Sigmoid colon (tissue), 7 donors: ENCODE results near the gene LINGO1. TPM values are rescaled to one million over a fixed set of nuclear protein-coding genes. Genes with fewer than 3 reads are reported as not detected.

Experiments used
- DNase-seq: peaks from one replicate; pipeline ENCODE4 v3.0.0-alpha.2; 2019
- H3K27ac ChIP-seq, 4 donors: fragments of 200-600 bp; sonication (generic); one replicate each; pipeline ENCODE4 v1.5.1; 2016 to 2019; ENCODE audit warnings: mild to moderate bottlenecking in 1 of 4
- H3K27me3 ChIP-seq, 3 donors: fragments of 200-600 bp; sonication (generic); one replicate each; pipeline ENCODE4 v1.5.1; 2019; ENCODE audit warnings: mild to moderate bottlenecking in 1 of 3
- H3K36me3 ChIP-seq, 4 donors: fragments of 200-600 bp; sonication (generic); one replicate each; pipeline ENCODE4 v1.5.1; 2016 to 2019
- H3K4me1 ChIP-seq, 4 donors: fragments of 200-600 bp; sonication (generic); one replicate each; pipeline ENCODE4 v1.5.1; 2017 to 2019
- H3K4me3 ChIP-seq, 4 donors: fragments of 200-600 bp; sonication (generic); one replicate each; pipeline ENCODE4 v1.5.1; 2017 to 2019; ENCODE audit warnings: mild to moderate bottlenecking in 2 of 4, moderate library complexity in 1 of 4
- H3K9me3 ChIP-seq, 4 donors: fragments of 200-600 bp in 3 of 4; sonication (generic) in 3 of 4; one replicate each; pipeline versions ENCODE4 v1.5.1 to v1.6.1; 2013 to 2019
- EP300 ChIP-seq, 4 donors: sonication (generic); formaldehyde crosslinking; IDR thresholded peaks; one replicate each; pipeline ENCODE4 v1.6.1; 2017; ENCODE audit warnings: antibody characterized with exemption in 4 of 4
- POLR2A ChIP-seq, 2 donors: fragments of 450-650 bp; IDR thresholded peaks; one replicate each; pipeline ENCODE4 v1.6.1; 2016; ENCODE audit warnings: antibody characterized with exemption in 2 of 2, mild to moderate bottlenecking in 2 of 2, moderate library complexity in 2 of 2
- POLR2AphosphoS5 ChIP-seq, 4 donors: sonication (generic); formaldehyde crosslinking; IDR thresholded peaks; one replicate each; pipeline ENCODE4 v1.6.1; 2017; ENCODE audit warnings: antibody characterized with exemption in 4 of 4
- WGBS, 2 donors: extraction: QIAGEN DNeasy Blood & Tissue Kit; methylation state at CpG; one replicate each; pipeline ENCODE4 v1.1.7; 2013; 5-methylcytosine and 5-hydroxymethylcytosine counted together
- intact Hi-C: fragments of 100-400 bp; cut with DNase I; formaldehyde crosslinking; loops from one replicate; pipeline ENCODE4 v1.15.1; 2023
- polyA plus RNA-seq, 3 donors: library from polyadenylated mRNA; stranded (reverse); fragments of 200-250 nt; gene quantifications; one replicate each; pipeline ENCODE4 v1.2.3, GENCODE V29; 2013
- total RNA-seq, 4 donors: library from RNA; depleted of rRNA; stranded (reverse); fragments of >200 nt; gene quantifications; one replicate each; pipeline ENCODE4 v1.1.0, GENCODE V29; 2016
- TF ChIP-seq, protein P1 (sequence below), 4 experiments: fragments of 450-650 bp in 3 of 4; fragments of 200-600 bp in 1 of 4; IDR thresholded peaks; one replicate each; pipeline ENCODE4 v1.5.1; 2016 to 2019; ENCODE audit warnings: antibody characterized with exemption in 4 of 4, mild to moderate bottlenecking in 3 of 4, moderate library complexity in 2 of 4
- donor health status: healthy with polysubstance abuse.
- donor health status: Bipolar disorder and iron deficiency.
- donor health status: healthy.

Gene LINGO1
- total and polyA plus RNA-seq, 7 donors, result under 0.01 to 3.9 (median 0.68) TPM

DNA sequence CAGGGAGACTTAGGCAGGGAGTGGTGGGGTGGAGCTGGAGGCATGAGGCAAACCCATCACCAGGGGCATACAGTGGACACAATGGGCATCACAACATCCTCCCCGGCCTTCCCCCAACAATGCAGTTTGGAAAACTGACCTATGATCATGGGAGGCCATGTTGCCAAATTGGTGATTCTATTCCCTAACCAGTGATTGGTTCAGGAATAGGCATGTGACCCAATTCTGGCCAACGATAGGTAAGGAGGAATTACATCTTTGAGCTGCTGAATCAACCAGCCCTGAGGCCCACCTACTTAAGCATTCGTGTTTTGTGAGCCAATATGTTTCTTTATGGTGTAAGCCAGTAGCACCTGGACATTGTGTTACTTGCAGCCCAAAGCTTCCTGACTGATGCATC lies 40.0 kb downstream of the LINGO1 start:
- Histone ChIP-seq H3K4me3 (no peak overlapping the region), H3K9me3 (no peaks in the 10 kb centered on the region), H3K4me1 (no peaks in the 10 kb centered on the region), H3K36me3 (no peaks in the 10 kb centered on the region), H3K27me3 (no peaks in the 10 kb centered on the region), H3K27ac (no peak overlapping the region)
- WGBS, 2 donors, result 62 to 63% methylated on average over 3 of the region's 3 CpGs
- DNase-seq, result no peak
- no peak for TF ChIP-seq POLR2A (IDR thresholded peaks at IDR 0.05)
- TF ChIP-seq, protein P1, sequence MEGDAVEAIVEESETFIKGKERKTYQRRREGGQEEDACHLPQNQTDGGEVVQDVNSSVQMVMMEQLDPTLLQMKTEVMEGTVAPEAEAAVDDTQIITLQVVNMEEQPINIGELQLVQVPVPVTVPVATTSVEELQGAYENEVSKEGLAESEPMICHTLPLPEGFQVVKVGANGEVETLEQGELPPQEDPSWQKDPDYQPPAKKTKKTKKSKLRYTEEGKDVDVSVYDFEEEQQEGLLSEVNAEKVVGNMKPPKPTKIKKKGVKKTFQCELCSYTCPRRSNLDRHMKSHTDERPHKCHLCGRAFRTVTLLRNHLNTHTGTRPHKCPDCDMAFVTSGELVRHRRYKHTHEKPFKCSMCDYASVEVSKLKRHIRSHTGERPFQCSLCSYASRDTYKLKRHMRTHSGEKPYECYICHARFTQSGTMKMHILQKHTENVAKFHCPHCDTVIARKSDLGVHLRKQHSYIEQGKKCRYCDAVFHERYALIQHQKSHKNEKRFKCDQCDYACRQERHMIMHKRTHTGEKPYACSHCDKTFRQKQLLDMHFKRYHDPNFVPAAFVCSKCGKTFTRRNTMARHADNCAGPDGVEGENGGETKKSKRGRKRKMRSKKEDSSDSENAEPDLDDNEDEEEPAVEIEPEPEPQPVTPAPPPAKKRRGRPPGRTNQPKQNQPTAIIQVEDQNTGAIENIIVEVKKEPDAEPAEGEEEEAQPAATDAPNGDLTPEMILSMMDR (IDR thresholded peaks at IDR 0.05), result no peak
- TF ChIP-seq POLR2AphosphoS5 (IDR thresholded peaks at IDR 0.05), result no peak
- TF ChIP-seq EP300 (IDR thresholded peaks at IDR 0.05), result no peak
- intact Hi-C loops, result no loop called here

- Histone ChIP-seq H3K36me3 (no peaks in the 10 kb centered on the region), H3K27ac (no peak overlapping the region), H3K9me3 (no peaks in the 10 kb centered on the region), H3K4me3 (no peak overlapping the region), H3K4me1 (no peaks in the 10 kb centered on the region), H3K27me3 (no peaks in the 10 kb centered on the region)
- intact Hi-C loops, result no loop called here
- WGBS, 2 donors, result 82 to 89% methylated on average over 13 of the region's 13 CpGs
- TF ChIP-seq POLR2AphosphoS5 (IDR thresholded peaks at IDR 0.05) (no peak), EP300 (IDR thresholded peaks at IDR 0.05) (no peak), POLR2A (IDR thresholded peaks at IDR 0.05) (no peak)
- TF ChIP-seq, protein P1 (IDR thresholded peaks at IDR 0.05), result no peak
- DNase-seq, result no peak
These were observed 40.6 kb downstream of the LINGO1 start for GRCh38 chr15:77591968-77592613.

- no peaks in the 10 kb centered on the region for H3K36me3 ChIP-seq
- H3K4me1 ChIP-seq, result no peaks in the 10 kb centered on the region
- DNase-seq, result no peak
- no peak overlapping the region for H3K27ac ChIP-seq
- 55 to 70% methylated on average over 6 of the region's 6 CpGs for WGBS, 2 donors
- intact Hi-C loops, result no loop called here
- TF ChIP-seq POLR2AphosphoS5 (IDR thresholded peaks at IDR 0.05) (no peak), EP300 (IDR thresholded peaks at IDR 0.05) (no peak), POLR2A (IDR thresholded peaks at IDR 0.05) (no peak)
- TF ChIP-seq, protein P1 (IDR thresholded peaks at IDR 0.05), result no peak
- H3K4me3 ChIP-seq, result no peak overlapping the region
- no peaks in the 10 kb centered on the region for H3K27me3 ChIP-seq
- no peaks in the 10 kb centered on the region for H3K9me3 ChIP-seq
These were observed 42.9 kb downstream of the LINGO1 start for GRCh38 chr15:77589839-77590238.

- no peak for DNase-seq
- intact Hi-C loops, result no loop called here
- 93 to 96% methylated on average over 12 of the region's 12 CpGs for WGBS, 2 donors
- TF ChIP-seq POLR2AphosphoS5 (IDR thresholded peaks at IDR 0.05), result no peak
- TF ChIP-seq EP300 (IDR thresholded peaks at IDR 0.05), result no peak
- TF ChIP-seq, protein P1 (IDR thresholded peaks at IDR 0.05), result no peak
- no peak for TF ChIP-seq POLR2A (IDR thresholded peaks at IDR 0.05)
- Histone ChIP-seq H3K27me3 (no peaks in the 10 kb centered on the region), H3K36me3 (no peaks in the 10 kb centered on the region), H3K27ac (no peak overlapping the region), H3K4me3 (no peak overlapping the region), H3K4me1 (no peaks in the 10 kb centered on the region), H3K9me3 (no peaks in the 10 kb centered on the region)
These were observed 44.6 kb downstream of the LINGO1 start for GRCh38 chr15:77588126-77588525.

DNA sequence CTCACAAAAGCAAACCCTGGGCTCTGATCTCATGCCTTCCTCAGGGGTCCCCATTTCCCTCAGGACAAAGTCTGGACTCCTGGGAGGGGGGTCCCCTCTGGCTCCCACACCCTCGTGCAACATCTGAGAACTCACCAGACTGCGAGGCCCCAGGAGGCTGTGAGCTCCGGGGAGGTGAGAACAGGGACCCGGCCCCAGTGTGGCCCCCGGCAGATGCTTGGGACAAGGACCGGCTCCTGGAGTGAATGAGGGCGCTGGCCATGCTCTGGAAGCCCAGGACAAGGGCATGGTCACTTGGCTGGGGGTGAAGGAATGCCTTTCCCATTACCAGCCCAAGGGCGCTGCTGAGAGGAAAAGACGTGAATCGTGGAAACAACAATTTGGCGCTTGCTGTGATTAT lies 48.0 kb downstream of the LINGO1 start:
- Histone ChIP-seq H3K4me1 (no peaks in the 10 kb centered on the region), H3K27me3 (no peaks in the 10 kb centered on the region), H3K36me3 (no peaks in the 10 kb centered on the region), H3K4me3 (no peak overlapping the region), H3K9me3 (no peaks in the 10 kb centered on the region), H3K27ac (no peak overlapping the region)
- 91% methylated on average over 11 of the region's 11 CpGs for WGBS, 2 donors
- intact Hi-C loops, result no loop called here
- DNase-seq, result no peak
- TF ChIP-seq POLR2AphosphoS5 (IDR thresholded peaks at IDR 0.05), result no peak
- TF ChIP-seq EP300 (IDR thresholded peaks at IDR 0.05), result no peak
- TF ChIP-seq, protein P1 (IDR thresholded peaks at IDR 0.05), result no peak
- no peak for TF ChIP-seq POLR2A (IDR thresholded peaks at IDR 0.05)
